ENCODE measurements around the gene PLXNA2. TPM values are rescaled to one million over a fixed set of nuclear protein-coding genes. Genes with fewer than 3 reads are reported as not detected.

PLXNA2 gene
- total RNA-seq, 1 experiment from 2014 or later: 0.89 TPM

DNA sequence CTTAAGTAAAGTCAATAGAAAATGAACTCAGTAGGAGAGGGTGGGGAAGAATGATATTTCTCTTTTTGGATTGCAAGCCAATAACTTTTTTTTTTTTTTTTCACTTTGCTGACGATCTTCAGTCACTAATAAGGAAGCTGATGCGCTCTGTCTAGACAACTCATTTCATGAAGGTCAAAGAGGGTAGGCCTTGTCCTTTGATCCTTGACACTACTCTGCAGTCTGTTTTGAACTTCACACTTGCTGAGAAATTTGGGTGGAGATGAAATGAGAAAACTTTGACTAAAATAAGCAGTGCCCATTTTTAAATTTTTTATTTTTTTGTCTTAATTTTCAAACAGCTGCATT, 20.9 kb upstream of the PLXNA2 start:
- H3K79me2 ChIP-seq (ENCODE audit: insufficient read depth, low read length): no peaks in the 10 kb centered on the region
- H4K20me1 ChIP-seq (ENCODE audit: insufficient read depth): no peaks in the 10 kb centered on the region
- ChIA-PET CTCF (no interaction called here), RAD21 (ENCODE audit: low non-redundant PET in 1 of 2, low total read pairs in 2 of 2, uncharacterized antibody in 2 of 2, unreplicated experiment in 2 of 2) (no interaction called here), POLR2A (no interaction called here)
- ATAC-seq (no peak), DNase-seq (ENCODE audit: low read depth, low spot score) (no peak)
- BruUV-seq (replicated peaks): no TSS peak
- H3K9me2 ChIP-seq (ENCODE audit: insufficient read depth): no peaks in the 10 kb centered on the region
- no peaks in the 10 kb centered on the region for H3K9me3 ChIP-seq (ENCODE audit: control insufficient read depth in 1 of 2, insufficient read depth in 1 of 2, low read depth in 1 of 2, low read length in 2 of 2)
- H3K9ac ChIP-seq (ENCODE audit: low read length): no peak overlapping the region
- H3K27ac ChIP-seq (ENCODE audit: low read depth, low read length): no peak overlapping the region
- peaks cover 79% of the 10 kb centered on the region for H3K27me3 ChIP-seq (ENCODE audit: insufficient read depth, low read length)
- H3K4me1 ChIP-seq (ENCODE audit: control insufficient read depth in 1 of 2, insufficient read depth in 2 of 2, low read length in 2 of 2): no peaks in the 10 kb centered on the region
- no peaks in the 10 kb centered on the region for H3K36me3 ChIP-seq (ENCODE audit: control insufficient read depth in 1 of 2, insufficient read depth in 2 of 2, low read length in 2 of 2)
- intact Hi-C loops (cut with micrococcal nuclease): no loop called here
- no peak overlapping the region for H3K4me2 ChIP-seq (ENCODE audit: low read length)
- no peak for TF ChIP-seq SIN3A (IDR thresholded peaks at IDR 0.05; ENCODE audit: low read depth)
- no peak for TF ChIP-seq FOSL1 (IDR thresholded peaks at IDR 0.05; ENCODE audit: low read depth)
- no peak overlapping the region for H3K4me3 ChIP-seq (replicated peaks in 1 of 2; ENCODE audit: low read depth in 1 of 2, low read length in 2 of 2)
- no peak overlapping the region for H2AFZ ChIP-seq (ENCODE audit: low read depth, low read length, poor library complexity, severe bottlenecking)

DNA sequence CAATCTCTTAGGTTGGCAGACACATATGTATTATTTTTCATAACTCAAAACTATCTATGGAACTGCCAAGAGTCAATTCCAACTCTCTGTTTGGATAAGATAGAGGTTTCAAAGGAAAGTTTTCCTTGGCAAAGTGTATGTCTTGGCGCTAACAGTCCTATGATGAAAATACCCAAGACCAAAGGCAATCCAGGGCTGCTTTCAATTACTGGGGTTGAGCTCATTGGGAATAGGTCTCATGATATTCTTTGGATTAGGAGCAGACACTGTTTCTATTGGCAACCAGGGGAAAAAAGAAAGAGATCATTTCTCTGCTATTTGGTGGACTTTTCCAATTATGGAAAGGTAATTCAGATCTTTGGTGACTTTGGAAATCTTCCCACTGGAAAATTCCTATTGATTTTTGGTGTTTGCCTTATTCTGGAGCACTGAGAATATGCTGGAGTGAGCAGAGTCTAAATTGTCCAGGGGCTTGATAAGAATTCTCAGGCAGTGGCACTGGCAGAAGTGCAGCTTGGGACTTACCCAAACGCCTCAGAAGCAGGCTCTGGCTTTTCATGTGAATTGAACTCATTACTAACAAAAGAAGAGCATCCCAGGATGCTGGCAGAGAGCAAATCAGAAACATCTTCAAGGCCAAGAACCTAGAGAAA, 20.4 kb upstream of the PLXNA2 start:
- no peak for DNase-seq (ENCODE audit: low read depth, low spot score)
- H3K9ac ChIP-seq (ENCODE audit: low read length): no peak overlapping the region
- no peak overlapping the region for H2AFZ ChIP-seq (ENCODE audit: low read depth, low read length, poor library complexity, severe bottlenecking)
- RAD21 ChIA-PET (ENCODE audit: low non-redundant PET in 1 of 2, low total read pairs in 2 of 2, uncharacterized antibody in 2 of 2, unreplicated experiment in 2 of 2): no interaction called here
- H3K4me1 ChIP-seq (ENCODE audit: control insufficient read depth in 1 of 2, insufficient read depth in 2 of 2, low read length in 2 of 2): no peaks in the 10 kb centered on the region
- H3K27ac ChIP-seq (ENCODE audit: low read depth, low read length): no peak overlapping the region
- BruUV-seq (replicated peaks): no TSS peak
- H3K4me2 ChIP-seq (ENCODE audit: low read length): no peak overlapping the region
- ATAC-seq: no peak
- H3K9me2 ChIP-seq (ENCODE audit: insufficient read depth): no peaks in the 10 kb centered on the region
- CTCF ChIA-PET: no interaction called here
- H3K36me3 ChIP-seq (ENCODE audit: control insufficient read depth in 1 of 2, insufficient read depth in 2 of 2, low read length in 2 of 2): no peaks in the 10 kb centered on the region
- H4K20me1 ChIP-seq (ENCODE audit: insufficient read depth): no peaks in the 10 kb centered on the region
- POLR2A ChIA-PET: no interaction called here
- H3K79me2 ChIP-seq (ENCODE audit: insufficient read depth, low read length): no peaks in the 10 kb centered on the region
- H3K27me3 ChIP-seq (ENCODE audit: insufficient read depth, low read length): peaks cover 79% of the 10 kb centered on the region
- no peak overlapping the region for H3K4me3 ChIP-seq (replicated peaks in 1 of 2; ENCODE audit: low read depth in 1 of 2, low read length in 2 of 2)
- intact Hi-C loops (cut with micrococcal nuclease): no loop called here
- H3K9me3 ChIP-seq (ENCODE audit: control insufficient read depth in 1 of 2, insufficient read depth in 1 of 2, low read depth in 1 of 2, low read length in 2 of 2): no peaks in the 10 kb centered on the region
- TF ChIP-seq FOSL1 (IDR thresholded peaks at IDR 0.05; ENCODE audit: low read depth) (no peak), ZNF274 (IDR thresholded peaks at IDR 0.05; ENCODE audit: low read depth, low read length) (no peak), SP1 (IDR thresholded peaks at IDR 0.05; ENCODE audit: low read depth) (no peak), EZH2phosphoT487 (IDR thresholded peaks at IDR 0.05; ENCODE audit: borderline replicate concordance) (no peak), POLR2A (IDR thresholded peaks at IDR 0.05; ENCODE audit: borderline replicate concordance, extremely low read depth, insufficient read depth, insufficient read length) (no peak), SRF (IDR thresholded peaks at IDR 0.05; ENCODE audit: low read depth) (no peak), TCF7L2 (IDR thresholded peaks at IDR 0.05; ENCODE audit: borderline replicate concordance, extremely low read depth, insufficient read depth, insufficient read length) (no peak), JUND (IDR thresholded peaks at IDR 0.05) (no peak), SIN3A (IDR thresholded peaks at IDR 0.05; ENCODE audit: low read depth) (no peak), ELF1 (IDR thresholded peaks at IDR 0.05; ENCODE audit: borderline replicate concordance, low read depth) (no peak)
- TF ChIP-seq, protein P1, sequence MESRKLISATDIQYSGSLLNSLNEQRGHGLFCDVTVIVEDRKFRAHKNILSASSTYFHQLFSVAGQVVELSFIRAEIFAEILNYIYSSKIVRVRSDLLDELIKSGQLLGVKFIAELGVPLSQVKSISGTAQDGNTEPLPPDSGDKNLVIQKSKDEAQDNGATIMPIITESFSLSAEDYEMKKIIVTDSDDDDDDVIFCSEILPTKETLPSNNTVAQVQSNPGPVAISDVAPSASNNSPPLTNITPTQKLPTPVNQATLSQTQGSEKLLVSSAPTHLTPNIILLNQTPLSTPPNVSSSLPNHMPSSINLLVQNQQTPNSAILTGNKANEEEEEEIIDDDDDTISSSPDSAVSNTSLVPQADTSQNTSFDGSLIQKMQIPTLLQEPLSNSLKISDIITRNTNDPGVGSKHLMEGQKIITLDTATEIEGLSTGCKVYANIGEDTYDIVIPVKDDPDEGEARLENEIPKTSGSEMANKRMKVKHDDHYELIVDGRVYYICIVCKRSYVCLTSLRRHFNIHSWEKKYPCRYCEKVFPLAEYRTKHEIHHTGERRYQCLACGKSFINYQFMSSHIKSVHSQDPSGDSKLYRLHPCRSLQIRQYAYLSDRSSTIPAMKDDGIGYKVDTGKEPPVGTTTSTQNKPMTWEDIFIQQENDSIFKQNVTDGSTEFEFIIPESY (IDR thresholded peaks at IDR 0.05; ENCODE audit: extremely low read depth, insufficient replicate concordance, low read length): no peak
- TF ChIP-seq, protein P2, sequence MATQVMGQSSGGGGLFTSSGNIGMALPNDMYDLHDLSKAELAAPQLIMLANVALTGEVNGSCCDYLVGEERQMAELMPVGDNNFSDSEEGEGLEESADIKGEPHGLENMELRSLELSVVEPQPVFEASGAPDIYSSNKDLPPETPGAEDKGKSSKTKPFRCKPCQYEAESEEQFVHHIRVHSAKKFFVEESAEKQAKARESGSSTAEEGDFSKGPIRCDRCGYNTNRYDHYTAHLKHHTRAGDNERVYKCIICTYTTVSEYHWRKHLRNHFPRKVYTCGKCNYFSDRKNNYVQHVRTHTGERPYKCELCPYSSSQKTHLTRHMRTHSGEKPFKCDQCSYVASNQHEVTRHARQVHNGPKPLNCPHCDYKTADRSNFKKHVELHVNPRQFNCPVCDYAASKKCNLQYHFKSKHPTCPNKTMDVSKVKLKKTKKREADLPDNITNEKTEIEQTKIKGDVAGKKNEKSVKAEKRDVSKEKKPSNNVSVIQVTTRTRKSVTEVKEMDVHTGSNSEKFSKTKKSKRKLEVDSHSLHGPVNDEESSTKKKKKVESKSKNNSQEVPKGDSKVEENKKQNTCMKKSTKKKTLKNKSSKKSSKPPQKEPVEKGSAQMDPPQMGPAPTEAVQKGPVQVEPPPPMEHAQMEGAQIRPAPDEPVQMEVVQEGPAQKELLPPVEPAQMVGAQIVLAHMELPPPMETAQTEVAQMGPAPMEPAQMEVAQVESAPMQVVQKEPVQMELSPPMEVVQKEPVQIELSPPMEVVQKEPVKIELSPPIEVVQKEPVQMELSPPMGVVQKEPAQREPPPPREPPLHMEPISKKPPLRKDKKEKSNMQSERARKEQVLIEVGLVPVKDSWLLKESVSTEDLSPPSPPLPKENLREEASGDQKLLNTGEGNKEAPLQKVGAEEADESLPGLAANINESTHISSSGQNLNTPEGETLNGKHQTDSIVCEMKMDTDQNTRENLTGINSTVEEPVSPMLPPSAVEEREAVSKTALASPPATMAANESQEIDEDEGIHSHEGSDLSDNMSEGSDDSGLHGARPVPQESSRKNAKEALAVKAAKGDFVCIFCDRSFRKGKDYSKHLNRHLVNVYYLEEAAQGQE (IDR thresholded peaks at IDR 0.05; ENCODE audit: low read depth): no peak
- TF ChIP-seq, protein P3, sequence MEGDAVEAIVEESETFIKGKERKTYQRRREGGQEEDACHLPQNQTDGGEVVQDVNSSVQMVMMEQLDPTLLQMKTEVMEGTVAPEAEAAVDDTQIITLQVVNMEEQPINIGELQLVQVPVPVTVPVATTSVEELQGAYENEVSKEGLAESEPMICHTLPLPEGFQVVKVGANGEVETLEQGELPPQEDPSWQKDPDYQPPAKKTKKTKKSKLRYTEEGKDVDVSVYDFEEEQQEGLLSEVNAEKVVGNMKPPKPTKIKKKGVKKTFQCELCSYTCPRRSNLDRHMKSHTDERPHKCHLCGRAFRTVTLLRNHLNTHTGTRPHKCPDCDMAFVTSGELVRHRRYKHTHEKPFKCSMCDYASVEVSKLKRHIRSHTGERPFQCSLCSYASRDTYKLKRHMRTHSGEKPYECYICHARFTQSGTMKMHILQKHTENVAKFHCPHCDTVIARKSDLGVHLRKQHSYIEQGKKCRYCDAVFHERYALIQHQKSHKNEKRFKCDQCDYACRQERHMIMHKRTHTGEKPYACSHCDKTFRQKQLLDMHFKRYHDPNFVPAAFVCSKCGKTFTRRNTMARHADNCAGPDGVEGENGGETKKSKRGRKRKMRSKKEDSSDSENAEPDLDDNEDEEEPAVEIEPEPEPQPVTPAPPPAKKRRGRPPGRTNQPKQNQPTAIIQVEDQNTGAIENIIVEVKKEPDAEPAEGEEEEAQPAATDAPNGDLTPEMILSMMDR (IDR thresholded peaks at IDR 0.05 in 2 of 3, conservative IDR thresholded peaks at IDR 0.05 in 1 of 3; ENCODE audit: borderline replicate concordance in 1 of 3, insufficient read depth in 1 of 3, low read depth in 2 of 3, low read length in 2 of 3): no peak

Measured in HCT116 (cell line).